Chondrocyte (in vitro differentiated cells): ENCODE data around the gene SH3BP2. TPM values are rescaled to one million over a fixed set of nuclear protein-coding genes. Genes with fewer than 3 reads are reported as not detected.

Experiments used
- DNase-seq: peaks from one replicate; pipeline ENCODE4 v3.0.0; 2021; ENCODE audit warnings: mixed read lengths, low spot score
- H3K27ac Mint-ChIP-seq: one replicate; pipeline ENCODE4 v1.8.0; 2021; ENCODE audit warnings: mild to moderate bottlenecking, moderate library complexity, mixed read lengths; ENCODE audit not compliant: unreplicated experiment
- H3K27me3 Mint-ChIP-seq: 2 replicates; pipeline ENCODE4 v1.8.0; 2021; ENCODE audit warnings: low read depth, mixed read lengths
- H3K36me3 Mint-ChIP-seq: 2 replicates; pipeline ENCODE4 v1.8.0; 2021; ENCODE audit warnings: low read depth, mixed read lengths
- H3K4me1 Mint-ChIP-seq: 2 replicates; pipeline ENCODE4 v1.8.0; 2021; ENCODE audit warnings: low read depth, mild to moderate bottlenecking, mixed read lengths
- H3K4me3 Mint-ChIP-seq: one replicate; pipeline ENCODE4 v1.8.0; 2021; ENCODE audit warnings: mild to moderate bottlenecking, moderate library complexity, mixed read lengths; ENCODE audit not compliant: unreplicated experiment
- H3K9me3 Mint-ChIP-seq: 2 replicates; pipeline ENCODE4 v1.8.0; 2021; ENCODE audit warnings: low read depth, mixed read lengths
- CTCF ChIP-seq: fragments of 200-600 bp; sonication (generic); IDR thresholded peaks from 2 replicates; pipeline ENCODE4 v1.5.0; 2021; ENCODE audit warnings: antibody characterized with exemption, mild to moderate bottlenecking, moderate library complexity
- total RNA-seq: library from RNA; stranded (reverse); gene quantifications from 3 replicates; pipeline ENCODE4 v1.2.1, GENCODE V29; 2021

SH3BP2 gene
- total RNA-seq, 1 donor from 2014 or later, result 59.8 TPM

- Mint-ChIP-seq H3K4me3 (no peak overlapping the region), H3K36me3 (no peaks in the 10 kb centered on the region), H3K27me3 (no peaks in the 10 kb centered on the region), H3K27ac (peak overlapping the region; percentile 61), H3K4me1 (peaks cover 79% of the 10 kb centered on the region), H3K9me3 (no peaks in the 10 kb centered on the region)
- no peak for TF ChIP-seq CTCF
- DNase-seq, result peak; percentile 71
Observed at GRCh38 chr4:2797545-2798305, 4.8 kb downstream of the SH3BP2 start.

GRCh38 chr4:2798399-2799223 is 5.7 kb downstream of the SH3BP2 start:
- peak overlapping the region; percentile 81 for H3K27ac Mint-ChIP-seq
- no peak overlapping the region for H3K4me3 Mint-ChIP-seq
- H3K4me1 Mint-ChIP-seq, result peaks cover 78% of the 10 kb centered on the region
- no peaks in the 10 kb centered on the region for H3K36me3 Mint-ChIP-seq
- no peaks in the 10 kb centered on the region for H3K27me3 Mint-ChIP-seq
- H3K9me3 Mint-ChIP-seq, result no peaks in the 10 kb centered on the region
- peak; percentile 88 for DNase-seq
- TF ChIP-seq CTCF, result no peak

- TF ChIP-seq CTCF, result no peak
- no peaks in the 10 kb centered on the region for H3K36me3 Mint-ChIP-seq
- H3K4me1 Mint-ChIP-seq, result peaks cover 71% of the 10 kb centered on the region
- H3K4me3 Mint-ChIP-seq, result no peak overlapping the region
- no peaks in the 10 kb centered on the region for H3K9me3 Mint-ChIP-seq
- H3K27ac Mint-ChIP-seq, result peak overlapping the region; percentile 93
- H3K27me3 Mint-ChIP-seq, result no peaks in the 10 kb centered on the region
- DNase-seq, result peak; percentile 63
Observed at GRCh38 chr4:2799224-2799911, 6.5 kb downstream of the SH3BP2 start.

GRCh38 chr4:2799971-2800690 is 7.2 kb downstream of the SH3BP2 start:
- no peaks in the 10 kb centered on the region for H3K9me3 Mint-ChIP-seq
- peak overlapping the region; percentile 54 for H3K4me3 Mint-ChIP-seq
- H3K4me1 Mint-ChIP-seq, result peaks cover 66% of the 10 kb centered on the region
- H3K27ac Mint-ChIP-seq, result peak overlapping the region; percentile 93
- no peaks in the 10 kb centered on the region for H3K27me3 Mint-ChIP-seq
- H3K36me3 Mint-ChIP-seq, result no peaks in the 10 kb centered on the region
- peak; percentile 89 for DNase-seq
- no peak for TF ChIP-seq CTCF
